ENCODE data around the gene ACSM6. TPM values are rescaled to one million over a fixed set of nuclear protein-coding genes. Genes with fewer than 3 reads are reported as not detected.

Gene ACSM6
- total RNA-seq, 4 donors from 2014 or later = not detected

DNA sequence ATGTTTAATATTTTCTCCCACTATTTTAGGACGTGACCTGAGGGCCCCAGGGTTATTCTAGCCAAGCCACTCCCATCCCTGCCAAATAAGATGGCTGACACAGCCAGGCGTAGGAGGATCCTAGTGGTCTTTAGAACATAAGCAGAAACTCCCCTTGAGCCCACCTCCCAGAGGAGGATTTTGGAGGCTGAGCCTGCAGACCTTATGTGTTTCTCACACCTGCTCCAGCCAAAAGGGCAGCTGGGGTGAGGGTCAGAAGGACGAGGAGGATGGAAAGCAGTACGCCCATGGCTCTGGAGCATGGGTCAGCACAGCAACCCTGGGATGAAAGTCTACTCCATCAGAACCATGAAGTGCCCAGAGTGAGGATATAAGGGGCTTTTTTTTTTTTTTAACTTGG is 56.8 kb downstream of the ACSM6 start:
- TF ChIP-seq, protein P1, sequence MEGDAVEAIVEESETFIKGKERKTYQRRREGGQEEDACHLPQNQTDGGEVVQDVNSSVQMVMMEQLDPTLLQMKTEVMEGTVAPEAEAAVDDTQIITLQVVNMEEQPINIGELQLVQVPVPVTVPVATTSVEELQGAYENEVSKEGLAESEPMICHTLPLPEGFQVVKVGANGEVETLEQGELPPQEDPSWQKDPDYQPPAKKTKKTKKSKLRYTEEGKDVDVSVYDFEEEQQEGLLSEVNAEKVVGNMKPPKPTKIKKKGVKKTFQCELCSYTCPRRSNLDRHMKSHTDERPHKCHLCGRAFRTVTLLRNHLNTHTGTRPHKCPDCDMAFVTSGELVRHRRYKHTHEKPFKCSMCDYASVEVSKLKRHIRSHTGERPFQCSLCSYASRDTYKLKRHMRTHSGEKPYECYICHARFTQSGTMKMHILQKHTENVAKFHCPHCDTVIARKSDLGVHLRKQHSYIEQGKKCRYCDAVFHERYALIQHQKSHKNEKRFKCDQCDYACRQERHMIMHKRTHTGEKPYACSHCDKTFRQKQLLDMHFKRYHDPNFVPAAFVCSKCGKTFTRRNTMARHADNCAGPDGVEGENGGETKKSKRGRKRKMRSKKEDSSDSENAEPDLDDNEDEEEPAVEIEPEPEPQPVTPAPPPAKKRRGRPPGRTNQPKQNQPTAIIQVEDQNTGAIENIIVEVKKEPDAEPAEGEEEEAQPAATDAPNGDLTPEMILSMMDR (IDR thresholded peaks at IDR 0.05; ENCODE audit: low read depth) = no peak

DNA sequence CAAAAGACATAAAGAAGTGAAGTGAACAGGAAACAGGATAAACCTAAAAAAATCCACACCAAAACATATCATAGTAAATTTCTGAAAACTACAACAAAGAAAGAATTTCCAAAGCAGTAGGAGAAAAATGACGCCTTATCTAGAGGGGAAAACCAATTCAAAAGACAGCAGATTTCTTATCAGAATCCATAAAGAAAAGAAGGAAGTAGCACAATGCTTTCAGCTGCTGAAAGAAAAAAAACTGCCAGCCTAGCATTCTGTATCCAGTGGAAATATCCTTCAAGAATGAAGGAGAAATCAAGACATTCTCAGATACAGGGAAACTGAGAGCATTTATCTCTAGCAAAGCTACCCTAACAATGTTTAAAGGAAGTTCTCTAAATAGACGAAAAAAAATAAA is 59.0 kb downstream of the ACSM6 start:
- TF ChIP-seq, protein P1 (IDR thresholded peaks at IDR 0.05; ENCODE audit: low read depth) = no peak

DNA sequence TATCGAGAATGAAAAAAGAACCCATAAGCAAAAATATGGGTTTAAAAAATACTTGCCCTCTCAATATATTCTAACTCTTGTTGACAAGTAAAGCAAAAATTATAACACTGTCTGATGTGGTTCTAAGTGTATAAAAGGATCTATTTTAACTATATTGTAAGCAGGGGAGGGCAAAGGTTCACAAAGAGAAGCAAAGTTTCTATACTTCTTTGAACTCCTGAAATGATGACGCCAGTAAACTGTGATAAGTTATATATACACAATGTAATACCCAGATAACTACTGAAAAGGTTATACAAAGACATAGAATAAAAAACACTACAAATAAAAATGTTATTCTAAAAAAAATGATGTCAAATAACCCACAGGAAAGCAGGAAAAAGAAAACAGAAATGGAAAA is 59.6 kb downstream of the ACSM6 start:
- TF ChIP-seq, protein P1 (IDR thresholded peaks at IDR 0.05; ENCODE audit: low read depth) = no peak

DNA sequence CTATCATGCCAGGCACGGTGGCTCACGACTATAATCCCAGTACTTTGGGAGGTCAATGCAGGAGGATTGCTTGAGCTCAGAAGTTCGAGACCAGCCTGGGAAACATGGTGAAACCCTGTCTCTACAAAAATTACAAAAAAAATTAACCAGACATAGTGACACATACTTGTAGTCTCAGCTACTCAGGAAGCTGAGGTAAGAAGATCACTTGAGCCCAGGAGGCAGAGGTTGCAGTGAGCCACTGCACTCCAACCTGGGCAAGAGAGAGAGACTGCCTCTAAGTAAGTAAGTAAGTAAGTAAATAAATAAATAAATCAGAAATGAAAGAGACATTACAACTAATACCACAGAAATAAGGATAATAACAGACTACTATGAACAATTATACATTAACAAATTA is 60.6 kb downstream of the ACSM6 start:
- TF ChIP-seq, protein P1 (IDR thresholded peaks at IDR 0.05; ENCODE audit: low read depth) = no peak

DNA sequence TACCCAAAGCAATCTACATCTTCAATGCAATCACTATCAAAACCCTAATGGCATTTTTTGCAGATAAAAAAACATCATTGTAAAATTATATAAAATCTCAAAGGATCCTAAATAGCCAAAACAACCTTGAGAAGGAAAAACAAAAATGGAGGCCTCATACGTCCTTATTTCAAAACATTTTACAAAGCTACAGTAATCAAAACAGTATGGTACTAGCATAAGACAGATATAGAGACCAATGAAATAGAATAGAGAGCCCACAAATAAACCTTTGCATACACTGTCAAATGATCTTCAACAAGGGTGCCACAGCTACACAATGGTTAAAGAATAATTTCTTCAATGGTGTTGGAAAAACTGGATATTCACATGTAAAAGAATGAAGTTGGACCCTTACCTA is 62.2 kb downstream of the ACSM6 start:
- TF ChIP-seq, protein P1 (IDR thresholded peaks at IDR 0.05; ENCODE audit: low read depth) = no peak

DNA sequence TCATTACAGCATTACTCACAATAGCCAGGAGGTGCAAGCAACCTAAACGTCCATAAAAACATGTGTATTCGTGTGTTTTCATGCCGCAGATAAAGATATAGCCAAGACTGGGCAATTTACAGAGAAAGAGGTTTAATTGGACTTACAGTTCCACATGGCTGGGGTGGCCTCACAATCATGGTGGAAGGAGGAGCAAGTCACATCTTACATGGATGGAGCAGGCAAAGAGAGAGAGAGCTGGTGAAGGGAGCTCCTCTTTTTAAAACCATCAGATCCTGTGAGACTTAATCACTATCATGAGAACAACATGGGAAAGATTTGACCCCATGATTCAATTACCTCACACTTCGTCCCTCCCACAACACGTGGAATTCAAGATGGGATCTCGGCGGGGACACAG is 63.8 kb downstream of the ACSM6 start:
- TF ChIP-seq, protein P1 (IDR thresholded peaks at IDR 0.05; ENCODE audit: low read depth) = no peak

DNA sequence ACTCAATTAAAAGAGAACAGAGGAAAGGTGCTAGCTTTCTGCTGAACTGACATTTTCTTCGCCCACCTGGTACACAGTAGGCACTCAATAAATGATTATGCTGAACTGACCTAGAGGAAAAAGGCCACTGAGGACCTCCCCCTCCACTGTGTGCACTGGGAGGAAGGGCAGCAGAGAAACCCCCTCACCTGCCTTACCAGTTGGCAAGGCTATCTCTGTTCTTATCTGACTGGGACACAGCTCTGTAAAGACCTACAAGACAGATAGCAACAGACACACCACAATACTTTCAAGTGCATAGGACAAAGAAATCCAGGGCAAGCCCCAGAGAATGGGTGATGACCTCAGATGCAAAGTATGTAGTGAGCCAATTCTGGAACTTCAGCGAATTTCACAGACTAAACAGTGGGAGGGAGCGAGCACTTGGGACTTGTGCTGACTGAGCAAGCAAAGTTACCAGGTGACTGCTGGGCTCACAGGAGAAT is 66.4 kb downstream of the ACSM6 start:
- TF ChIP-seq, protein P1 (IDR thresholded peaks at IDR 0.05; ENCODE audit: low read depth) = no peak

Data from subcutaneous adipose tissue (tissue), 4 donors.